CD1c-positive myeloid dendritic cell (primary cell): ENCODE measurements around the gene RBM12.
"Not testable (repeated sequence)": the region's sequence is repeated elsewhere in the genome, so short reads cannot be mapped to it uniquely, and the experiment has no call there.

Experiments
- DNase-seq: peaks from one replicate; pipeline ENCODE4 v3.0.0-alpha.2; 2016; ENCODE audit errors: extremely low spot score

RBM12 gene

GRCh38 chr20:35664466-35665206, at the start of gene RBM12, which contains the start of gene CPNE1:
Gene RBM12, minus strand, starts transcription at chr20:35664900. Its CDS starts 9,578 bp downstream, at chr20:35655322.
Gene CPNE1, minus strand, starts transcription at chr20:35664900. Its CDS starts 31,977 bp downstream, at chr20:35632923.
- peak; percentile 98 for DNase-seq

GRCh38 chr20:35714127-35714526, 49.4 kb upstream of the RBM12 start:
- no peak for DNase-seq

- DNase-seq = not testable (repeated sequence)
Measured at GRCh38 chr20:35713120-35713519, 48.4 kb upstream of the RBM12 start.

- no peak for DNase-seq
Measured at GRCh38 chr20:35711588-35712209, 47.0 kb upstream of the RBM12 start.

- no peak for DNase-seq
Measured at GRCh38 chr20:35710884-35711587, 46.3 kb upstream of the RBM12 start.

- DNase-seq = no peak
Measured at GRCh38 chr20:35710039-35710438, 45.3 kb upstream of the RBM12 start.

- no peak for DNase-seq
Measured at GRCh38 chr20:35709259-35709658, 44.6 kb upstream of the RBM12 start.

GRCh38 chr20:35708502-35708901, 43.8 kb upstream of the RBM12 start:
- DNase-seq = no peak

GRCh38 chr20:35706591-35707529, 42.2 kb upstream of the RBM12 start:
- DNase-seq = not testable (repeated sequence)

- DNase-seq = not testable (repeated sequence)
Measured at GRCh38 chr20:35705894-35706293, 41.2 kb upstream of the RBM12 start.

- no peak for DNase-seq
Measured at GRCh38 chr20:35704514-35705261, 40.0 kb upstream of the RBM12 start.

- DNase-seq = no peak
Measured at GRCh38 chr20:35702824-35703695, 38.4 kb upstream of the RBM12 start.

- DNase-seq = no peak
Measured at GRCh38 chr20:35702051-35702823, 37.5 kb upstream of the RBM12 start.

GRCh38 chr20:35700625-35701148, 36.0 kb upstream of the RBM12 start:
- no peak for DNase-seq

- DNase-seq = no peak
Measured at GRCh38 chr20:35699957-35700624, 35.4 kb upstream of the RBM12 start.

- DNase-seq = peak; percentile 92
Measured at GRCh38 chr20:35699127-35699956, 34.6 kb upstream of the RBM12 start, which contains the start of the genes NFS1 and ROMO1. Gene NFS1, minus strand, starts transcription at chr20:35699352. Its CDS starts 64 bp downstream, at chr20:35699288. Gene ROMO1, plus strand, starts transcription at chr20:35699405. Its CDS starts 228 bp downstream, at chr20:35699633.
